HEK293T (cell line): Measurements from ENCODE around the gene SMPD3.

Source experiments
- CTCF ChIA-PET: fragments of 350-600 bp; formaldehyde crosslinking; extraction: SDS; loops from one replicate; lab custom pipeline; 2021; ENCODE audit warnings: antibody characterized with exemption, inconsistent platforms; lab: Yijun Ruan, JAX
- POLR2A ChIA-PET: fragments of 350-600 bp; formaldehyde crosslinking; extraction: SDS; loops from one replicate; lab custom pipeline; 2020; ENCODE audit warnings: antibody characterized with exemption, inconsistent platforms; lab: Yijun Ruan, JAX
- DNase-seq: peaks from one replicate; pipeline ENCODE4 v3.0.0; 2012; ENCODE audit warnings: mixed read lengths; ENCODE audit errors: extremely low spot score
- ARNT ChIP-seq: fragments of 450-650 bp; IDR thresholded peaks from 2 replicates; pipeline ENCODE4 v1.6.1; 2017; ENCODE audit warnings: mild to moderate bottlenecking
- BHLHE40 ChIP-seq: fragments of 450-650 bp; IDR thresholded peaks from 2 replicates; pipeline ENCODE4 v1.6.1; 2016; ENCODE audit warnings: mild to moderate bottlenecking, moderate library complexity, borderline replicate concordance
- CTBP1 ChIP-seq: fragments of 450-650 bp; IDR thresholded peaks from 2 replicates; pipeline ENCODE4 v1.6.1; 2016; ENCODE audit warnings: borderline replicate concordance
- ELF4 ChIP-seq: fragments of 450-650 bp; IDR thresholded peaks from 2 replicates; pipeline ENCODE4 v1.6.1; 2017; ENCODE audit warnings: antibody characterized with exemption
- FOXA1 ChIP-seq: fragments of 450-650 bp; IDR thresholded peaks from 2 replicates; pipeline ENCODE4 v1.6.1; 2016; ENCODE audit warnings: mild to moderate bottlenecking
- FOXK2 ChIP-seq: fragments of 450-650 bp; IDR thresholded peaks from 2 replicates; pipeline ENCODE4 v1.6.1; 2016; ENCODE audit warnings: mild to moderate bottlenecking
- FOXM1 ChIP-seq: fragments of 450-650 bp; IDR thresholded peaks from 2 replicates; pipeline ENCODE4 v1.6.1; 2017; ENCODE audit warnings: mild to moderate bottlenecking, borderline replicate concordance
- HDGF ChIP-seq: fragments of 450-650 bp; IDR thresholded peaks from 2 replicates; pipeline ENCODE4 v1.6.1; 2017; ENCODE audit warnings: antibody characterized with exemption, borderline replicate concordance
- L3MBTL2 ChIP-seq: fragments of 450-650 bp; conservative IDR thresholded peaks from 2 replicates; pipeline ENCODE4 v1.6.1; 2016; ENCODE audit warnings: mild to moderate bottlenecking
- LEF1 ChIP-seq: fragments of 450-650 bp; IDR thresholded peaks from 2 replicates; pipeline ENCODE4 v1.6.1; 2017; ENCODE audit warnings: mild to moderate bottlenecking, borderline replicate concordance
- NFRKB ChIP-seq: fragments of 450-650 bp; IDR thresholded peaks from 2 replicates; pipeline ENCODE4 v1.6.1; 2016; ENCODE audit warnings: mild to moderate bottlenecking, moderate library complexity
- PKNOX1 ChIP-seq: fragments of 450-650 bp; IDR thresholded peaks from 2 replicates; pipeline ENCODE4 v1.6.1; 2016
- SP1 ChIP-seq: fragments of 450-650 bp; IDR thresholded peaks from 2 replicates; pipeline ENCODE4 v1.6.1; 2017
- SUZ12 ChIP-seq: fragments of 450-650 bp; IDR thresholded peaks from 2 replicates; pipeline ENCODE4 v1.6.1; 2016; ENCODE audit warnings: mild to moderate bottlenecking
- TARDBP ChIP-seq: fragments of 450-650 bp; IDR thresholded peaks from 2 replicates; pipeline ENCODE4 v1.6.1; 2016
- ZNF384 ChIP-seq: fragments of 450-650 bp; IDR thresholded peaks from 2 replicates; pipeline ENCODE4 v1.6.1; 2016

SMPD3 gene

DNA sequence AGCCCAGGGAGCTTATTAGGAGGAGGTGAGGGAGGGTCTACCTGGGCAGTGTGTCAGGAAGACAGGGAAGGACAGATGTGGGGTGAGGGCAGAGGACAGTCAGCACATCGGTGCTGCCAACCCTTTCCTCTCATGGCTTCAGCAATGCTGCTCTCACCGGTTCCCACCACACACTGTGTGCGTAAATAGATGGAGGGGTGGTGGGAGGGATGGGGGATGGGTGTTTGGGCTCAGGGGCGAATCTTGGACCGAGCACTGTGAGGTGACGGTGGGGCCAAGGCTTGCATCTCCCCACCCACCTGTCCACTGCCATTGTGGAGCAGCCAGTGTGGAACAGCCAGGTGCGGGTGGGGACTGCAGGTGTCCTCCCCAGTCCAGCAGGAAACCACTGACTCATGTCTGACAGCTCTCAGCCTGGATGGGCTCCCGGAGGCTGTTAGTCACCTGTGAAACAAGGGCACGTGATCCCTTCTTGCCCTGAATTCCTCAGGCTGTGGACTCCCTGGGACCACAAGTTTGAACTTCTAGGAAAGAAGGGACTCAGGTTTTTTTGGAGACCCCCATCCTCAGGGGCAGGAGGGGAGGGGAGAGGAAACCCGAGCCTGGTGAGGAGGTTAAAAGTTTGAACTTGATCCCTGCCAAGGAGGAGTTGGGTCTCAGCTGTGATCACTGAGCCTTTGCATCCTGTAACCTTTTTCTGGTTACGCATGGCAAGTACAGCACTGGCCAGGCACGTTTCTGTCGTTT, 42.7 kb upstream of the SMPD3 start:
- TF ChIP-seq TARDBP (no peak), FOXK2 (no peak), ZNF384 (no peak), LEF1 (no peak), L3MBTL2 (no peak), SP1 (no peak), FOXM1 (no peak), ELF4 (no peak), BHLHE40 (no peak), ARNT (no peak), SUZ12 (no peak), HDGF (no peak), CTBP1 (no peak), FOXA1 (no peak), PKNOX1 (no peak), NFRKB (no peak)
- DNase-seq, result no peak
- POLR2A ChIA-PET, result no interaction called here
- CTCF ChIA-PET, result no interaction called here

DNA sequence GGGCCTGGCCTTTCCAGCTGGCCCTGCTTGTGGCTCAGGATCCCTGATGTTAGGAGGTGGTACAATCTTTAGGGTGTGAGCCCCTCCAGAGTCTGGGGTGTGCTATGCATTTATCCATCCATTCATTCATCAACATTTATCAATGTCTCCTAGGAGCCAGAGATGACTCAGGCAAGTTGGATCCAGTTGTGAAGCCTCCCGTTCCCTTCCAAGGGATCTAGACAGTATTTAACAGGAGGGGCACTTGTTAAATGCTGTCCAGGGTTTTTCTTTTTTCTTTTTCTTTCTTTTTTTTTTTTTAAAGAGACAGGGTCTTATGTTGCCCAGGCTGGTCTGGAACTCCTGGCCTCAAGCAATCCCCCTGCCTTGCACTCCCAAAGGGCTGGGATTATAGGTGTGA, 42.0 kb upstream of the SMPD3 start:
- CTCF ChIA-PET, result no interaction called here
- DNase-seq, result no peak
- POLR2A ChIA-PET, result no interaction called here
- TF ChIP-seq FOXM1 (no peak), ELF4 (no peak), ARNT (no peak), SUZ12 (no peak), TARDBP (no peak), NFRKB (no peak), BHLHE40 (no peak), ZNF384 (no peak), FOXK2 (no peak), LEF1 (no peak), HDGF (no peak), PKNOX1 (no peak), FOXA1 (no peak), CTBP1 (no peak), SP1 (no peak), L3MBTL2 (no peak)

DNA sequence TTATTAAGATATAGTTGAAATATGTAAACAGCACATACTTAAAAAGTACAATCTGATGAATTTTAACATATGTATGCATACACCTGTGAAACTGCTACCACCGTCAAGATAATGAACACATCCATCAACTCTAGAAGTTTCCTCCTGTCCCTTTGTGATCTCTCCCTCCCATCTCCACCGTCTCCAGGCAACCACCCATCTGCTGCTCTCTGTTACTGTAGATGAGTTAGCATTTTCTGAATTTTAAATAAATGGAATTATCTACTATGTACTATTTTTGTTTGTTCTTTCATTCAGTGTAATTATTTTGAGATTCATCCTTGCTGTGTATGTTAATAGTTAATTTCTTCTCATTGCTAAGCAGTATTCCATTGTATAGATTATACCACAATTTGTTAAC, 40.2 kb upstream of the SMPD3 start:
- DNase-seq, result no peak
- CTCF ChIA-PET, result no interaction called here
- TF ChIP-seq BHLHE40, result no peak
- TF ChIP-seq CTBP1, result no peak
- no peak for TF ChIP-seq PKNOX1
- no peak for TF ChIP-seq FOXA1
- TF ChIP-seq HDGF, result no peak
- no peak for TF ChIP-seq NFRKB
- TF ChIP-seq SP1, result no peak
- TF ChIP-seq TARDBP, result no peak
- TF ChIP-seq ELF4, result no peak
- POLR2A ChIA-PET, result no interaction called here

DNA sequence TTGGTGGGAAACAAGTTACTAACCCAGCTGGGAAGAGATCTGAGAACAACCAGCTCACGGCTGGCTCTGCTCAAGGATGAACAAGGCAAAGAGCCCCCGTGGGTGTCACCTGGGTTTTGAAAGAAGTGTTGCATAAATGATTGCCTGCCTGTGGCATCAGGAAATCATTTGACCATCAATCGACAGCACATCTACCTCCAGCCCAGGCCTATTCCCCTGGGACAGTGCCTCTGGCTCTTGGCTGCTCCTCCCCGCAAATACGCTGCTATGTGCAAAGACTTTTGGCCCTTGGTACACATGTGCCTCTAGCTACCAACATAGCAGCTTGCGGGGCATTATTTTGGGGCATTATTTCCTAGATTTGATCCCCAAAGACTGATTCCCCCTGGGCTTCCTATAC, 39.4 kb upstream of the SMPD3 start:
- CTCF ChIA-PET, result no interaction called here

GRCh38 chr16:68487203-68487514, 38.9 kb upstream of the SMPD3 start:
- CTCF ChIA-PET, result no interaction called here
- POLR2A ChIA-PET, result no interaction called here
- no peak for DNase-seq
- TF ChIP-seq ELF4, result no peak
- no peak for TF ChIP-seq PKNOX1
- no peak for TF ChIP-seq BHLHE40
- TF ChIP-seq LEF1, result no peak
- TF ChIP-seq ARNT, result no peak
- no peak for TF ChIP-seq FOXM1
- TF ChIP-seq ZNF384, result no peak
- no peak for TF ChIP-seq HDGF
- no peak for TF ChIP-seq FOXA1
- no peak for TF ChIP-seq L3MBTL2
- no peak for TF ChIP-seq SUZ12
- no peak for TF ChIP-seq FOXK2
- TF ChIP-seq SP1, result no peak
- TF ChIP-seq TARDBP, result no peak

More for the DNA sequence above, 39.4 kb upstream of the SMPD3 start:
- POLR2A ChIA-PET, result no interaction called here
- DNase-seq, result no peak
- TF ChIP-seq NFRKB (no peak), BHLHE40 (no peak), PKNOX1 (no peak), ZNF384 (no peak), L3MBTL2 (no peak), LEF1 (no peak), FOXK2 (no peak), SP1 (no peak), CTBP1 (no peak), SUZ12 (no peak), HDGF (no peak), ARNT (no peak), ELF4 (no peak), TARDBP (no peak), FOXM1 (no peak), FOXA1 (no peak)
